Psoas muscle (tissue), 8 donors: ENCODE measurements around the gene AGPS. TPM values are rescaled to one million over a fixed set of nuclear protein-coding genes. Genes with fewer than 3 reads are reported as not detected.

Experiments used
- ATAC-seq, 4 donors: fragments of 200-7000 bp; cut with Tn5 transposase; one replicate each; pipeline ENCODE4 v1.9.1; 2020; ENCODE audit warnings: moderate library complexity in 3 of 4, mild to moderate bottlenecking in 2 of 4
- DNase-seq, 2 donors: peaks; one replicate each; pipeline ENCODE4 v3.0.0-alpha.2; 2020
- H3K27ac ChIP-seq: fragments of 200-600 bp; one replicate; pipeline ENCODE4 v1.8.0; 2022
- H3K27me3 ChIP-seq, 3 donors: fragments of 200-600 bp in 1 of 3; one replicate each; pipeline versions ENCODE4 v1.6.1 to v1.8.0; 2013 to 2022; ENCODE audit warnings: low read length in 2 of 3, mild to moderate bottlenecking in 2 of 3, moderate library complexity in 1 of 3; ENCODE audit not compliant: insufficient read depth in 3 of 3
- H3K36me3 ChIP-seq, 2 donors: fragments of 200-600 bp in 1 of 2; one replicate each; pipeline versions ENCODE4 v1.6.1 to v1.8.0; 2013 to 2022; ENCODE audit warnings: low read depth in 1 of 2, mild to moderate bottlenecking in 1 of 2, moderate library complexity in 1 of 2; ENCODE audit not compliant: insufficient read depth in 1 of 2
- H3K4me1 ChIP-seq: fragments of 200-600 bp; one replicate; pipeline ENCODE4 v1.8.0; 2022
- H3K4me3 ChIP-seq: fragments of 200-600 bp; one replicate; pipeline ENCODE4 v1.8.0; 2022; ENCODE audit warnings: mild to moderate bottlenecking
- H3K9me3 ChIP-seq: fragments of 200-600 bp; one replicate; pipeline ENCODE4 v1.8.0; 2022
- CTCF ChIP-seq: fragments of 200-600 bp; IDR thresholded peaks from one replicate; pipeline ENCODE4 v1.8.0; 2022; ENCODE audit warnings: antibody characterized with exemption
- WGBS, 3 donors: extraction: QIAGEN DNeasy Blood & Tissue Kit; methylation state at CpG; one replicate each; pipeline versions ENCODE4 v1.1.6 to v1.1.7; 2013; 5-methylcytosine and 5-hydroxymethylcytosine counted together
- intact Hi-C, 2 donors: fragments of 100-400 bp; cut with DNase I; formaldehyde crosslinking; loops; one replicate each; pipeline versions ENCODE4 v1.11.0 to v1.14.2; 2022
- long read RNA-seq, 2 donors: library from polyadenylated mRNA; unstranded; transcript quantifications; one replicate each; pipeline ENCODE4 v2.0.0, GENCODE V29; 2021
- polyA plus RNA-seq, 3 donors: library from polyadenylated mRNA; stranded (reverse); fragments of 200-250 nt; gene quantifications; one replicate each; pipeline ENCODE4 v1.2.3, GENCODE V29; 2013
- total RNA-seq, 4 donors: library from RNA; stranded (reverse); fragmentation: NEBNext Ultra II Directional in 2 of 4; extraction: Animal tissue kit (Norgen Biotek cat#: 25700) in 2 of 4; gene quantifications; one replicate each; pipeline versions ENCODE4 v1.2.1 to v1.2.4, GENCODE V29; 2021 to 2023
- donor health status: healthy with polysubstance abuse.
- donor health status: DM: no; HTN: no; CAD: no; lungs with moderate emphysema.
- donor health status: Bipolar disorder and iron deficiency.
- donor health status: healthy.
- donor health status: DM: yes; HTN: yes; CAD: no.
- donor health status: DM: no; HTN: no; CAD: no.
- donor health status: DM: no; HTN: no; CAD: no.
- donor health status: DM: yes; HTN: yes; CAD: no.

Gene AGPS
- total RNA-seq: 10 to 100 TPM; 26.6 to 32.2 (median 28.7) TPM
- 10 to 100 TPM in 2 of 3 donors, 1 to 10 TPM in 1; 7.8 to 24.4 (median 12.6) TPM for polyA plus RNA-seq
- long read RNA-seq, donor 1, full-length matches to known transcripts: 11 of 17 reads
- long read RNA-seq, donor 1, partial matches to known transcripts: 1 of 17 reads
- long read RNA-seq, donor 1, other reads (novel, unspliced or antisense): 5 of 17 reads
- long read RNA-seq, donor 2, full-length matches to known transcripts: 37 of 43 reads
- long read RNA-seq, donor 2, partial matches to known transcripts: 3 of 43 reads
- long read RNA-seq, donor 2, other reads (novel, unspliced or antisense): 3 of 43 reads

- H3K4me1 ChIP-seq: peaks cover 41% of the 10 kb centered on the region
- H3K27ac ChIP-seq: peak within 1 kb of the TSS; percentile 86
Measured at GRCh38 chr2:177392373-177393202, at the start of gene AGPS. Gene AGPS (plus strand): TSS chr2:177392773. CDS start chr2:177392790, 17 bp downstream.

GRCh38 chr2:177343773-177344172, 48.8 kb upstream of the AGPS start:
- 88 to 93% (median 89%) methylated on average over 8 of the region's 8 CpGs for WGBS, 3 donors
- H3K4me1 ChIP-seq: no peaks in the 10 kb centered on the region
- no peak for DNase-seq
- ATAC-seq: no peak
- TF ChIP-seq CTCF: no peak
- intact Hi-C loops: no loop called here
- H3K27me3 ChIP-seq: no peaks in the 10 kb centered on the region
- no peak overlapping the region for H3K27ac ChIP-seq
- no peaks in the 10 kb centered on the region for H3K36me3 ChIP-seq
- no peaks in the 10 kb centered on the region for H3K9me3 ChIP-seq
- no peak overlapping the region for H3K4me3 ChIP-seq

More at GRCh38 chr2:177392373-177393202, at the start of gene AGPS:
- Histone ChIP-seq H3K9me3 (no peaks in the 10 kb centered on the region), H3K36me3 (no peaks in the 10 kb centered on the region), H3K4me3 (peak within 1 kb of the TSS; percentile 93), H3K27me3 (no peaks in the 10 kb centered on the region)
- DNase-seq (peak; percentile 86 to 91), ATAC-seq (peak; percentile 95 to 98 (median 96))
- TF ChIP-seq CTCF: no peak
- 1% methylated on average over 65 to 83 of the region's 83 CpGs for WGBS, 3 donors
- intact Hi-C loops: no loop called here

- DNase-seq: no peak
- Histone ChIP-seq H3K36me3 (no peaks in the 10 kb centered on the region), H3K27me3 (no peaks in the 10 kb centered on the region), H3K4me3 (no peak overlapping the region), H3K27ac (no peak overlapping the region), H3K4me1 (no peaks in the 10 kb centered on the region), H3K9me3 (no peaks in the 10 kb centered on the region)
- no peak for ATAC-seq
- intact Hi-C loops: no loop called here
- WGBS, 3 donors: 86 to 100% (median 98%) methylated on average over 1 of the region's 1 CpG
- TF ChIP-seq CTCF: no peak
Measured at GRCh38 chr2:177344316-177344715, 48.3 kb upstream of the AGPS start.

GRCh38 chr2:177346192-177346591, 46.4 kb upstream of the AGPS start:
- Histone ChIP-seq H3K9me3 (no peaks in the 10 kb centered on the region), H3K27me3 (no peaks in the 10 kb centered on the region), H3K4me3 (no peak overlapping the region), H3K36me3 (no peaks in the 10 kb centered on the region), H3K27ac (no peak overlapping the region), H3K4me1 (no peaks in the 10 kb centered on the region)
- 82 to 85% (median 84%) methylated on average over 5 of the region's 5 CpGs for WGBS, 3 donors
- ATAC-seq: no peak
- no peak for DNase-seq
- intact Hi-C loops: loop anchor here in 1 of 2 donors (5.0 kb wide), 1 partner anchor 61 kb away; no protein-coding TSS in a partner anchor
- no peak for TF ChIP-seq CTCF
